Testis (tissue), 3 donors: ENCODE results near the gene TMEM239. TPM values are rescaled to one million over a fixed set of nuclear protein-coding genes. Genes with fewer than 3 reads are reported as not detected.

Source experiments
- DNase-seq: peaks from one replicate; pipeline ENCODE4 v3.0.0-alpha.2; 2019
- H3K27ac ChIP-seq, 2 donors: fragments of 200-600 bp; sonication (generic); one replicate each; pipeline ENCODE4 v1.5.1; 2019
- H3K27me3 ChIP-seq: fragments of 200-600 bp; sonication (generic); one replicate; pipeline ENCODE4 v1.5.1; 2019
- H3K36me3 ChIP-seq: fragments of 200-600 bp; sonication (generic); one replicate; pipeline ENCODE4 v1.5.1; 2017; ENCODE audit warnings: low read depth; ENCODE audit errors: missing control alignments
- H3K4me1 ChIP-seq: fragments of 200-600 bp; sonication (generic); one replicate; pipeline ENCODE4 v1.5.1; 2019
- H3K4me3 ChIP-seq, 2 donors: fragments of 200-600 bp; sonication (generic); one replicate each; pipeline ENCODE4 v1.5.1; 2017 to 2019
- H3K9me3 ChIP-seq: fragments of 200-600 bp; sonication (generic); one replicate; pipeline ENCODE4 v1.5.1; 2017
- CTCF ChIP-seq, 3 experiments: fragments of 450-650 bp in 2 of 3; fragments of 200-600 bp in 1 of 3; sonication (generic) in 1 of 3; IDR thresholded peaks; one replicate each; pipeline ENCODE4 v1.5.1; 2016 to 2019; ENCODE audit warnings: antibody characterized with exemption in 3 of 3, mild to moderate bottlenecking in 2 of 3, moderate library complexity in 1 of 3
- POLR2A ChIP-seq: fragments of 450-650 bp; IDR thresholded peaks from one replicate; pipeline ENCODE4 v1.6.1; 2017; ENCODE audit warnings: antibody characterized with exemption, mild to moderate bottlenecking, moderate library complexity
- WGBS, 2 donors: methylation state at CpG; one replicate each; pipeline ENCODE4 v1.1.5; 2018; 5-methylcytosine and 5-hydroxymethylcytosine counted together
- intact Hi-C: fragments of 100-400 bp; cut with DNase I; formaldehyde crosslinking; loops from one replicate; pipeline ENCODE4 v1.15.1; 2023; ENCODE audit warnings: low total_unique reads
- polyA plus RNA-seq: library from polyadenylated mRNA; stranded (reverse); fragments of 350-450 nt; fragmentation: Illumina TruSeq; extraction: RNeasy Lipid Tissue Mini Kit (QIAGEN cat#74804); gene quantifications from one replicate; pipeline ENCODE4 v1.2.3, GENCODE V29; 2014; ENCODE audit warnings: low read depth, low replicate concordance; ENCODE audit not compliant: insufficient read depth
- total RNA-seq, 2 donors: library from RNA; depleted of rRNA; stranded (reverse); fragments of >200 nt; gene quantifications; one replicate each; pipeline ENCODE4 v1.2.3, GENCODE V29; 2016

Gene TMEM239
- total and polyA plus RNA-seq, 3 donors from 2014 or later = 39.0 to 133 (median 77.3) TPM

GRCh38 chr20:2783908-2784566 is 32.1 kb upstream of the TMEM239 start:
- Histone ChIP-seq H3K27ac (no peak overlapping the region), H3K9me3 (no peaks in the 10 kb centered on the region), H3K4me3 (no peak overlapping the region), H3K4me1 (no peaks in the 10 kb centered on the region), H3K27me3 (no peaks in the 10 kb centered on the region), H3K36me3 (no peaks in the 10 kb centered on the region)
- intact Hi-C loops = no loop called here
- WGBS, 2 donors = 85 to 92% methylated on average over 6 of the region's 6 CpGs
- no peak for DNase-seq
- TF ChIP-seq POLR2A (no peak), CTCF (IDR thresholded peaks at IDR 0.05) (no peak)

GRCh38 chr20:2793471-2793870 is 22.7 kb upstream of the TMEM239 start:
- Histone ChIP-seq H3K4me3 (no peak overlapping the region), H3K4me1 (no peaks in the 10 kb centered on the region), H3K27me3 (no peaks in the 10 kb centered on the region), H3K9me3 (no peaks in the 10 kb centered on the region), H3K27ac (no peak overlapping the region), H3K36me3 (no peaks in the 10 kb centered on the region)
- intact Hi-C loops = no loop called here
- 88 to 91% methylated on average over 6 of the region's 6 CpGs for WGBS, 2 donors
- no peak for DNase-seq
- TF ChIP-seq POLR2A (no peak), CTCF (IDR thresholded peaks at IDR 0.05) (no peak)

GRCh38 chr20:2794202-2794748 is 21.9 kb upstream of the TMEM239 start:
- 90 to 92% methylated on average over 19 to 23 of the region's 23 CpGs for WGBS, 2 donors
- no peak overlapping the region for H3K27ac ChIP-seq
- intact Hi-C loops = no loop called here
- H3K36me3 ChIP-seq = no peaks in the 10 kb centered on the region
- H3K27me3 ChIP-seq = no peaks in the 10 kb centered on the region
- H3K4me1 ChIP-seq = no peaks in the 10 kb centered on the region
- no peak for DNase-seq
- TF ChIP-seq POLR2A (no peak), CTCF (IDR thresholded peaks at IDR 0.05) (no peak)
- no peaks in the 10 kb centered on the region for H3K9me3 ChIP-seq
- no peak overlapping the region for H3K4me3 ChIP-seq

- TF ChIP-seq CTCF (IDR thresholded peaks at IDR 0.05) (no peak), POLR2A (no peak)
- H3K4me3 ChIP-seq = no peak overlapping the region
- DNase-seq = no peak
- intact Hi-C loops = no loop called here
- peaks cover 3% of the 10 kb centered on the region for H3K4me1 ChIP-seq
- no peak overlapping the region for H3K27ac ChIP-seq
- H3K27me3 ChIP-seq = no peaks in the 10 kb centered on the region
- WGBS, 2 donors = 86 to 88% methylated on average over 11 of the region's 11 CpGs
- H3K36me3 ChIP-seq = no peaks in the 10 kb centered on the region
- no peaks in the 10 kb centered on the region for H3K9me3 ChIP-seq
Measured at GRCh38 chr20:2794866-2795447, 21.2 kb upstream of the TMEM239 start.

- no peaks in the 10 kb centered on the region for H3K9me3 ChIP-seq
- no peak overlapping the region for H3K27ac ChIP-seq
- no peaks in the 10 kb centered on the region for H3K27me3 ChIP-seq
- H3K4me1 ChIP-seq = peaks cover 6% of the 10 kb centered on the region
- no peak for DNase-seq
- WGBS, 2 donors = 81 to 91% methylated on average over 14 to 24 of the region's 24 CpGs
- no peak for TF ChIP-seq CTCF (IDR thresholded peaks at IDR 0.05)
- TF ChIP-seq POLR2A = no peak
- no peaks in the 10 kb centered on the region for H3K36me3 ChIP-seq
- H3K4me3 ChIP-seq = no peak overlapping the region
- intact Hi-C loops = no loop called here
Measured at GRCh38 chr20:2795451-2795850, 20.7 kb upstream of the TMEM239 start.
